ENCODE measurements around the gene ARMC5. TPM values are rescaled to one million over a fixed set of nuclear protein-coding genes. Genes with fewer than 3 reads are reported as not detected.

Gene ARMC5
- total RNA-seq, 1 donor from 2014 or later, result 5.4 TPM

DNA sequence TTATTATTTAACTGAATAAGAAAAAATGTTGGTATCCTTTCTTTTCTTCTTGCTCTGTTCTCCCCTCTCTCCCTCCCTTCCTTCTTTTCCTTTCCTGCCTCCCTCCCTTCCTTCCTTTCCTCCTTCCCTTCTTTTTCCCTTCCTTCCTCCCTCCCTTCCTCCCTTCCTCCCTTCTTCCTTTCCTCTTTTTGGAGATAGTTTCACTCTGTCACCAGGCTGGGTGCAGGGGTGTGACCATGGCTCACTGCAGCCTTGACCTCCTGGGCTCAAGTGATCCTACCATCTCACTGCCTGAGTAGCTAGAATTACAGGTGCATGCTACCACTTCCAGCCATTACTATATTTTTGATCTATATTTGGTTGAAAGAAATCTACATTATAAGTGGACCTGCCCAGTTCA lies 54.6 kb downstream of the ARMC5 start:
- Histone ChIP-seq H3K79me2 (ENCODE audit: low read depth) (no peaks in the 10 kb centered on the region), H3F3A (ENCODE audit: low read depth) (no peaks in the 10 kb centered on the region)
- H3K4me1 Mint-ChIP-seq, result peaks cover 7% of the 10 kb centered on the region

More for the DNA sequence above, 54.6 kb downstream of the ARMC5 start:
- no peaks in the 10 kb centered on the region for H3K36me3 Mint-ChIP-seq
- TF ChIP-seq, protein P1, sequence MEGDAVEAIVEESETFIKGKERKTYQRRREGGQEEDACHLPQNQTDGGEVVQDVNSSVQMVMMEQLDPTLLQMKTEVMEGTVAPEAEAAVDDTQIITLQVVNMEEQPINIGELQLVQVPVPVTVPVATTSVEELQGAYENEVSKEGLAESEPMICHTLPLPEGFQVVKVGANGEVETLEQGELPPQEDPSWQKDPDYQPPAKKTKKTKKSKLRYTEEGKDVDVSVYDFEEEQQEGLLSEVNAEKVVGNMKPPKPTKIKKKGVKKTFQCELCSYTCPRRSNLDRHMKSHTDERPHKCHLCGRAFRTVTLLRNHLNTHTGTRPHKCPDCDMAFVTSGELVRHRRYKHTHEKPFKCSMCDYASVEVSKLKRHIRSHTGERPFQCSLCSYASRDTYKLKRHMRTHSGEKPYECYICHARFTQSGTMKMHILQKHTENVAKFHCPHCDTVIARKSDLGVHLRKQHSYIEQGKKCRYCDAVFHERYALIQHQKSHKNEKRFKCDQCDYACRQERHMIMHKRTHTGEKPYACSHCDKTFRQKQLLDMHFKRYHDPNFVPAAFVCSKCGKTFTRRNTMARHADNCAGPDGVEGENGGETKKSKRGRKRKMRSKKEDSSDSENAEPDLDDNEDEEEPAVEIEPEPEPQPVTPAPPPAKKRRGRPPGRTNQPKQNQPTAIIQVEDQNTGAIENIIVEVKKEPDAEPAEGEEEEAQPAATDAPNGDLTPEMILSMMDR (IDR thresholded peaks at IDR 0.05), result no peak
- TF ChIP-seq EZH2 (IDR thresholded peaks at IDR 0.05) (no peak), EZH2phosphoT487 (IDR thresholded peaks at IDR 0.05) (no peak)
- H3K4me3 ChIP-seq, result no peak overlapping the region
- no peaks in the 10 kb centered on the region for H3K27me3 ChIP-seq
- H2AFZ ChIP-seq (replicated peaks), result no peak overlapping the region
- no peaks in the 10 kb centered on the region for H3K9me3 Mint-ChIP-seq
- H3K27ac ChIP-seq, result no peak overlapping the region
- no peak overlapping the region for H3K4me3 Mint-ChIP-seq
- peaks cover 7% of the 10 kb centered on the region for H3K27me3 Mint-ChIP-seq (ENCODE audit: insufficient read depth, low read depth)
- H3K4me2 ChIP-seq, result no peak overlapping the region
- no peak overlapping the region for H3K9ac ChIP-seq
- no peak overlapping the region for H3K27ac Mint-ChIP-seq
- H3K4me1 ChIP-seq, result peaks cover 7% of the 10 kb centered on the region
- H4K20me1 ChIP-seq (ENCODE audit: low read depth), result no peaks in the 10 kb centered on the region
- H3K9me3 ChIP-seq (ENCODE audit: low read depth), result no peaks in the 10 kb centered on the region
- no peaks in the 10 kb centered on the region for H3K36me3 ChIP-seq
- DNase-seq (ENCODE audit: low spot score), result no peak

Other genes starting within 250 kb of the ARMC5 start
- 0.07 TPM in 1 of 2 replicates, not detected in the other for gene TRIM72, start 245.4 kb upstream of the ARMC5 start, total RNA-seq (ENCODE audit: low replicate concordance)
- gene PYDC1, start 242.4 kb upstream of the ARMC5 start, total RNA-seq (ENCODE audit: low replicate concordance), result not detected in 2 replicates
- not detected in 2 replicates for gene ITGAM, start 199.5 kb upstream of the ARMC5 start, total RNA-seq (ENCODE audit: low replicate concordance)
- gene ITGAX, start 104.3 kb upstream of the ARMC5 start, total RNA-seq (ENCODE audit: low replicate concordance), result not detected in 2 replicates
- gene ITGAD, start 66.2 kb upstream of the ARMC5 start, total RNA-seq (ENCODE audit: low replicate concordance), result not detected in 2 replicates
- gene COX6A2, start 31.1 kb upstream of the ARMC5 start, total RNA-seq (ENCODE audit: low replicate concordance), result not detected in 2 replicates
- gene ZNF843, start 16.7 kb upstream of the ARMC5 start, total RNA-seq (ENCODE audit: low replicate concordance), result 0.19 and 0.53 TPM in 2 replicates
- gene TGFB1I1, start 12.7 kb downstream of the ARMC5 start, total RNA-seq (ENCODE audit: low replicate concordance), result 0.09 TPM in 1 of 2 replicates, not detected in the other
- not detected in 2 replicates for gene SLC5A2, start 23.6 kb downstream of the ARMC5 start, total RNA-seq (ENCODE audit: low replicate concordance)
- gene RUSF1, start 48.9 kb downstream of the ARMC5 start, total RNA-seq (ENCODE audit: low replicate concordance), result 11.5 and 54.9 TPM in 2 replicates
- not detected in 2 replicates for gene AHSP, start 68.4 kb downstream of the ARMC5 start, total RNA-seq (ENCODE audit: low replicate concordance)